HepG2 (cell line): ENCODE results near the gene NPDC1. TPM values are rescaled to one million over a fixed set of nuclear protein-coding genes. Genes with fewer than 3 reads are reported as not detected.

Source experiments
- ATAC-seq: fragments of 200-7000 bp; cut with Tn5 transposase; 3 replicates; pipeline ENCODE4 v1.9.1; 2020; ENCODE audit warnings: mild to moderate bottlenecking, moderate library complexity
- BruUV-seq: library from RNA; stranded (reverse); fragments of 400-500 nt; replicated peaks from 2 replicates; lab custom pipeline; 2021; lab: Mats Ljungman, UMichigan
- CTCF ChIA-PET: fragments of 300-600 bp; formaldehyde crosslinking; extraction: SDS; loops from one replicate; lab custom pipeline; 2021; ENCODE audit warnings: low total read pairs, inconsistent platforms, low intra/inter-chr PET ratio; lab: Yijun Ruan, JAX
- POLR2A ChIA-PET: fragments of 350-600 bp; sonication (Branson Sonifier 250); formaldehyde crosslinking; loops from one replicate; lab custom pipeline; 2020; ENCODE audit warnings: antibody characterized with exemption, inconsistent platforms; lab: Yijun Ruan, JAX
- DNase-seq: peaks from one replicate; pipeline ENCODE4 v3.0.0-alpha.2; 2015; ENCODE audit warnings: low spot score
- FAIRE-seq: peaks from 3 replicates; lab custom pipeline; 2011; peaks lifted over from hg19 to GRCh38; lab: Jason Lieb, UNC
- H2AFZ ChIP-seq: one replicate; pipeline ENCODE4 v1.6.1; 2011; ENCODE audit warnings: low read length, inconsistent platforms
- H3K27ac ChIP-seq: fragments of 300-600 bp; 3 replicates; pipeline ENCODE4 v1.8.0; 2011; ENCODE audit warnings: mixed run types, mild to moderate bottlenecking, mixed read lengths, low read length, inconsistent platforms; ENCODE audit not compliant: insufficient read depth; ENCODE audit errors: extremely low read length
- H3K27me3 ChIP-seq, 2 experiments: fragments of 200-600 bp in 1 of 2; 2 replicates in 1 of 2; 3 replicates in 1 of 2; pipeline versions ENCODE4 v1.6.0 to v1.8.0; 2011; ENCODE audit warnings: low read length in 2 of 2, mild to moderate bottlenecking in 2 of 2, moderate library complexity in 2 of 2, inconsistent platforms in 1 of 2; ENCODE audit not compliant: insufficient read depth in 2 of 2, control insufficient read depth in 1 of 2
- H3K36me3 ChIP-seq, 2 experiments: fragments of 200-600 bp in 1 of 2; replicated peaks in 1 of 2; 2 replicates in 1 of 2; 3 replicates in 1 of 2; pipeline versions ENCODE4 v1.5.1 to v1.8.0; 2011; ENCODE audit warnings: low read length in 2 of 2, inconsistent platforms in 1 of 2; ENCODE audit not compliant: insufficient read depth in 2 of 2, control insufficient read depth in 1 of 2
- H3K4me1 ChIP-seq: 2 replicates; pipeline ENCODE4 v1.5.1; 2012; ENCODE audit warnings: low read length, inconsistent platforms; ENCODE audit not compliant: insufficient read depth
- H3K4me2 ChIP-seq: 2 replicates; pipeline ENCODE4 v1.6.0; 2011; ENCODE audit warnings: low read depth, low read length, inconsistent platforms
- H3K4me3 ChIP-seq, 3 experiments: fragments of 200-600 bp in 1 of 3; sonication (generic), shearing (Covaris generic) in 1 of 3; replicated peaks in 1 of 3; 2 replicates each; pipeline ENCODE4 v1.5.1; 2011 to 2016; ENCODE audit warnings: low read length in 3 of 3, inconsistent platforms in 2 of 3, low read depth in 2 of 3, mild to moderate bottlenecking in 2 of 3, control low read depth in 1 of 3, mixed read lengths in 1 of 3; ENCODE audit not compliant: insufficient read depth in 1 of 3
- H3K79me2 ChIP-seq: one replicate; pipeline ENCODE4 v1.6.1; 2011; ENCODE audit warnings: low read length, inconsistent platforms; ENCODE audit not compliant: insufficient read depth
- H3K9ac ChIP-seq: 2 replicates; pipeline ENCODE4 v1.6.0; 2011; ENCODE audit warnings: mild to moderate bottlenecking, low read depth, low read length, inconsistent platforms; ENCODE audit not compliant: insufficient read depth
- H3K9me3 ChIP-seq: 2 replicates; pipeline ENCODE4 v1.5.1; 2012; ENCODE audit warnings: mild to moderate bottlenecking, low read length
- H4K20me1 ChIP-seq: 2 replicates; pipeline ENCODE4 v1.6.0; 2011; ENCODE audit warnings: inconsistent platforms, mild to moderate bottlenecking, low read length, moderate library complexity; ENCODE audit not compliant: insufficient read depth
- GABPB1 ChIP-seq: IDR thresholded peaks from 2 replicates; pipeline ENCODE4 v1.6.1; 2016; ENCODE audit warnings: mild to moderate bottlenecking, missing genetic modification reagents, moderate library complexity, missing compliant biosample characterization
- HDAC2 ChIP-seq: sonication (generic); formaldehyde crosslinking; IDR thresholded peaks from 2 replicates; pipeline ENCODE4 v1.4.0; 2020; ENCODE audit warnings: missing genetic modification reagents
- KDM5B ChIP-seq: sonication (generic); formaldehyde crosslinking; IDR thresholded peaks from 2 replicates; pipeline ENCODE4 v1.4.0; 2020; ENCODE audit warnings: missing genetic modification reagents, mild to moderate bottlenecking, borderline replicate concordance
- PITX1 ChIP-seq: sonication (generic); formaldehyde crosslinking; IDR thresholded peaks from 2 replicates; pipeline ENCODE4 v1.5.1; 2020; ENCODE audit warnings: mild to moderate bottlenecking, missing genetic modification reagents
- RXRA ChIP-seq: sonication (generic); formaldehyde crosslinking; IDR thresholded peaks from 2 replicates; pipeline ENCODE4 v1.5.1; 2020; ENCODE audit warnings: missing genetic modification reagents
- ZBTB10 ChIP-seq: sonication (generic); formaldehyde crosslinking; IDR thresholded peaks from 2 replicates; pipeline ENCODE4 v1.4.0; 2020; ENCODE audit warnings: missing genetic modification reagents, borderline replicate concordance
- ZNF567 ChIP-seq: sonication (generic); formaldehyde crosslinking; IDR thresholded peaks from 2 replicates; pipeline ENCODE4 v1.8.1; 2023; ENCODE audit warnings: mild to moderate bottlenecking, missing genetic modification reagents, borderline replicate concordance
- ZSCAN20 ChIP-seq: sonication (generic); formaldehyde crosslinking; IDR thresholded peaks from 2 replicates; pipeline ENCODE4 v1.4.0; 2020; ENCODE audit warnings: missing genetic modification reagents, mild to moderate bottlenecking, borderline replicate concordance
- WGBS: methylation state at CpG from one replicate; pipeline ENCODE4 v1.1.6; 2017; ENCODE audit warnings: low lambda C conversion rate; 5-methylcytosine and 5-hydroxymethylcytosine counted together
- in situ Hi-C: cut with HindIII; loops from 2 replicates; pipeline ENCODE4 v1.10.0; 2017; ENCODE audit warnings: low pct_unique_long_range_greater_than_20kb; ENCODE audit not compliant: extremely low pct_ligation_motif_present
- intact Hi-C: fragments of 100-400 bp; cut with micrococcal nuclease; formaldehyde crosslinking; loops from one replicate; pipeline ENCODE4 v1.10.0; 2022; ENCODE audit not compliant: unreplicated experiment
- polyA plus RNA-seq, 8 experiments: library from polyadenylated mRNA; depleted of rRNA in 3 of 8; stranded (reverse) in 7 of 8; unstranded in 1 of 8; fragments of >200 nt; fragmentation: Illumina TruSeq in 4 of 8; extraction: Trizol in 4 of 8; gene quantifications; 2 replicates each; pipeline versions ENCODE4 v1.2.1 to v1.2.3, GENCODE V29; 2011 to 2016; ENCODE audit warnings: low read depth in 4 of 8, missing spikeins in 1 of 8, mixed read lengths in 1 of 8; ENCODE audit not compliant: insufficient read depth in 1 of 8
- total RNA-seq, 5 experiments: library from RNA; depleted of rRNA; stranded (reverse); fragments of >200 nt; fragmentation: Illumina TruSeq; extraction: Trizol; gene quantifications; 2 replicates each; pipeline ENCODE4 v1.2.3, GENCODE V29; 2016; ENCODE audit warnings: low read depth in 1 of 5
- TF ChIP-seq, protein P1 (sequence below): sonication (generic); formaldehyde crosslinking; IDR thresholded peaks from 2 replicates; pipeline ENCODE4 v1.9.0; 2022; ENCODE audit warnings: low read depth, missing genetic modification reagents
- TF ChIP-seq, protein P2 (sequence below): sonication (generic); formaldehyde crosslinking; IDR thresholded peaks from 2 replicates; pipeline ENCODE4 v1.5.1; 2020; ENCODE audit warnings: missing genetic modification reagents, mild to moderate bottlenecking, borderline replicate concordance
- TF ChIP-seq, protein P3 (sequence below): sonication (generic); formaldehyde crosslinking; IDR thresholded peaks from 2 replicates; pipeline ENCODE4 v1.5.1; 2020; ENCODE audit warnings: mild to moderate bottlenecking, missing genetic modification reagents, moderate library complexity

The NPDC1 gene
- total and polyA plus RNA-seq, 2 of the 13 experiments (the other 11 are each of a cell fraction or from before 2014, with no cell fraction given), result 0.84 to 5.4 TPM

GRCh38 chr9:137027369-137028262, 18.4 kb downstream of the NPDC1 start, which contains the start of gene ABCA2:
Gene ABCA2 (minus strand): TSS chr9:137028237. CDS start chr9:137028140, 97 bp downstream.
- in situ Hi-C loops (no loop called here), intact Hi-C loops (no loop called here)
- Histone ChIP-seq H3K27ac (no peak within 1 kb of the TSS), H4K20me1 (no peaks in the 10 kb centered on the region), H3K9ac (peak within 1 kb of the TSS; percentile 57; the same call in 1 of the 2 replicates), H3K79me2 (no peaks in the 10 kb centered on the region), H3K4me1 (peaks cover 87% of the 10 kb centered on the region), H3K9me3 (no peaks in the 10 kb centered on the region), H3K4me3 (peak within 1 kb of the TSS; percentile 46 to 78 (median 58)), H3K36me3 (no peaks in the 10 kb centered on the region), H2AFZ (no peak within 1 kb of the TSS), H3K27me3 (peaks cover 0 to 19% of the 10 kb centered on the region in 2 experiments; a peak in 2 of 5 replicates), H3K4me2 (peak within 1 kb of the TSS; percentile 95)
- POLR2A ChIA-PET, result interaction anchor here (1.6 kb wide), 1 partner anchor 28 kb away, joined by 3 read pairs; no protein-coding TSS in a partner anchor
- ATAC-seq (no peak), FAIRE-seq (no peak), DNase-seq (no peak)
- CTCF ChIA-PET, result interaction anchor here (1.4 kb wide), 1 partner anchor 40 kb away, joined by 4 read pairs; no protein-coding TSS in a partner anchor
- 13% methylated on average over 1 of the region's 95 CpGs for WGBS
- BruUV-seq, result no TSS peak
- TF ChIP-seq, protein P1, sequence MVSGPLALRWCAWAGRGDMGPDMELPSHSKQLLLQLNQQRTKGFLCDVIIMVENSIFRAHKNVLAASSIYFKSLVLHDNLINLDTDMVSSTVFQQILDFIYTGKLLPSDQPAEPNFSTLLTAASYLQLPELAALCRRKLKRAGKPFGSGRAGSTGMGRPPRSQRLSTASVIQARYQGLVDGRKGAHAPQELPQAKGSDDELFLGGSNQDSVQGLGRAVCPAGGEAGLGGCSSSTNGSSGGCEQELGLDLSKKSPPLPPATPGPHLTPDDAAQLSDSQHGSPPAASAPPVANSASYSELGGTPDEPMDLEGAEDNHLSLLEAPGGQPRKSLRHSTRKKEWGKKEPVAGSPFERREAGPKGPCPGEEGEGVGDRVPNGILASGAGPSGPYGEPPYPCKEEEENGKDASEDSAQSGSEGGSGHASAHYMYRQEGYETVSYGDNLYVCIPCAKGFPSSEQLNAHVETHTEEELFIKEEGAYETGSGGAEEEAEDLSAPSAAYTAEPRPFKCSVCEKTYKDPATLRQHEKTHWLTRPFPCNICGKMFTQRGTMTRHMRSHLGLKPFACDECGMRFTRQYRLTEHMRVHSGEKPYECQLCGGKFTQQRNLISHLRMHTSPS (CRISPR knock-in tag), result peak; percentile 20; the same call in 1 of the 2 replicates
- TF ChIP-seq, protein P2, sequence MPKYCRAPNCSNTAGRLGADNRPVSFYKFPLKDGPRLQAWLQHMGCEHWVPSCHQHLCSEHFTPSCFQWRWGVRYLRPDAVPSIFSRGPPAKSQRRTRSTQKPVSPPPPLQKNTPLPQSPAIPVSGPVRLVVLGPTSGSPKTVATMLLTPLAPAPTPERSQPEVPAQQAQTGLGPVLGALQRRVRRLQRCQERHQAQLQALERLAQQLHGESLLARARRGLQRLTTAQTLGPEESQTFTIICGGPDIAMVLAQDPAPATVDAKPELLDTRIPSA (CRISPR knock-in tag), result 0 out of 2 replicates have a peak, but pooled peaks have one; percentile 31
- TF ChIP-seq HDAC2 (0 out of 2 replicates have a peak, but pooled peaks have one; percentile 8), KDM5B (CRISPR knock-in tag) (peak; percentile 46; the same call in 1 of the 2 replicates), ZNF567 (CRISPR knock-in tag) (peak; percentile 25; the same call in 1 of the 2 replicates), ZSCAN20 (0 out of 2 replicates have a peak, but pooled peaks have one; percentile 6), GABPB1 (CRISPR knock-in tag) (peak; percentile 29; the same call in 1 of the 2 replicates), PITX1 (CRISPR knock-in tag) (0 out of 2 replicates have a peak, but pooled peaks have one; percentile 14), ZBTB10 (CRISPR knock-in tag) (no peak), RXRA (CRISPR knock-in tag) (no peak)
- TF ChIP-seq, protein P3, sequence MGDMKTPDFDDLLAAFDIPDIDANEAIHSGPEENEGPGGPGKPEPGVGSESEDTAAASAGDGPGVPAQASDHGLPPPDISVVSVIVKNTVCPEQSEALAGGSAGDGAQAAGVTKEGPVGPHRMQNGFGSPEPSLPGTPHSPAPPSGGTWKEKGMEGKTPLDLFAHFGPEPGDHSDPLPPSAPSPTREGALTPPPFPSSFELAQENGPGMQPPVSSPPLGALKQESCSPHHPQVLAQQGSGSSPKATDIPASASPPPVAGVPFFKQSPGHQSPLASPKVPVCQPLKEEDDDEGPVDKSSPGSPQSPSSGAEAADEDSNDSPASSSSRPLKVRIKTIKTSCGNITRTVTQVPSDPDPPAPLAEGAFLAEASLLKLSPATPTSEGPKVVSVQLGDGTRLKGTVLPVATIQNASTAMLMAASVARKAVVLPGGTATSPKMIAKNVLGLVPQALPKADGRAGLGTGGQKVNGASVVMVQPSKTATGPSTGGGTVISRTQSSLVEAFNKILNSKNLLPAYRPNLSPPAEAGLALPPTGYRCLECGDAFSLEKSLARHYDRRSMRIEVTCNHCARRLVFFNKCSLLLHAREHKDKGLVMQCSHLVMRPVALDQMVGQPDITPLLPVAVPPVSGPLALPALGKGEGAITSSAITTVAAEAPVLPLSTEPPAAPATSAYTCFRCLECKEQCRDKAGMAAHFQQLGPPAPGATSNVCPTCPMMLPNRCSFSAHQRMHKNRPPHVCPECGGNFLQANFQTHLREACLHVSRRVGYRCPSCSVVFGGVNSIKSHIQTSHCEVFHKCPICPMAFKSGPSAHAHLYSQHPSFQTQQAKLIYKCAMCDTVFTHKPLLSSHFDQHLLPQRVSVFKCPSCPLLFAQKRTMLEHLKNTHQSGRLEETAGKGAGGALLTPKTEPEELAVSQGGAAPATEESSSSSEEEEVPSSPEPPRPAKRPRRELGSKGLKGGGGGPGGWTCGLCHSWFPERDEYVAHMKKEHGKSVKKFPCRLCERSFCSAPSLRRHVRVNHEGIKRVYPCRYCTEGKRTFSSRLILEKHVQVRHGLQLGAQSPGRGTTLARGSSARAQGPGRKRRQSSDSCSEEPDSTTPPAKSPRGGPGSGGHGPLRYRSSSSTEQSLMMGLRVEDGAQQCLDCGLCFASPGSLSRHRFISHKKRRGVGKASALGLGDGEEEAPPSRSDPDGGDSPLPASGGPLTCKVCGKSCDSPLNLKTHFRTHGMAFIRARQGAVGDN (CRISPR knock-in tag), result peak; percentile 62; the same call in 1 of the 2 replicates
